K562 treated with DMSO at 1 percent for 48 hours (cell line): ENCODE measurements around the gene INAFM1. TPM values are rescaled to one million over a fixed set of nuclear protein-coding genes. Genes with fewer than 3 reads are reported as not detected.

ENCODE experiments used
- total RNA-seq: library from RNA; unstranded; fragments of 300-600 nt; gene quantifications from 2 replicates; pipeline ENCODE4 v1.2.3, GENCODE V29; 2022; ENCODE audit warnings: low replicate concordance; ENCODE audit errors: extremely low read depth

Gene INAFM1
- not detected in 2 replicates for total RNA-seq

GRCh38 chr19:47274071-47274890, at the start of gene INAFM1:
INAFM1 (plus strand) TSS chr19:47274885; CDS start chr19:47274920, 35 bp downstream.

GRCh38 chr19:47230921-47231214, 43.8 kb upstream of the INAFM1 start, which contains the start of gene BBC3:
BBC3 (minus strand) TSS chr19:47231199; CDS start chr19:47228431, 2,768 bp downstream.

GRCh38 chr19:47255879-47256692, 18.6 kb upstream of the INAFM1 start, which contains the start of gene CCDC9:
CCDC9 (plus strand) TSS chr19:47256525; CDS start chr19:47258401, 1,876 bp downstream.

GRCh38 chr19:47309608-47310007, 34.9 kb downstream of the INAFM1 start, which contains the start of gene C5AR1:
C5AR1 (plus strand) TSS chr19:47309861; CDS start chr19:47309896, 35 bp downstream.

Other genes starting within 250 kb of the INAFM1 start
- gene TMEM160, start 226.3 kb upstream of the INAFM1 start, total RNA-seq, result not detected in 2 replicates
- gene ZC3H4, start 161.1 kb upstream of the INAFM1 start, total RNA-seq, result not detected in 2 replicates
- gene SAE1, start 144.1 kb upstream of the INAFM1 start, total RNA-seq, result 220 TPM in 1 of 2 replicates, not detected in the other
- gene BBC3, start 43.7 kb upstream of the INAFM1 start, total RNA-seq, result not detected in 2 replicates
- gene CCDC9, start 18.4 kb upstream of the INAFM1 start, total RNA-seq, result not detected in 2 replicates
- gene C5AR1, start 35.0 kb downstream of the INAFM1 start, total RNA-seq, result not detected in 2 replicates
- not detected in 2 replicates for gene C5AR2, start 57.3 kb downstream of the INAFM1 start, total RNA-seq
- not detected in 2 replicates for gene DHX34, start 74.4 kb downstream of the INAFM1 start, total RNA-seq
- gene MEIS3, start 144.6 kb downstream of the INAFM1 start, total RNA-seq, result not detected in 2 replicates
- not detected in 2 replicates for gene SLC8A2, start 197.0 kb downstream of the INAFM1 start, total RNA-seq
- gene KPTN, start 209.3 kb downstream of the INAFM1 start, total RNA-seq, result not detected in 2 replicates
- gene NAPA, start 240.2 kb downstream of the INAFM1 start, total RNA-seq, result not detected in 2 replicates